Measurements from ENCODE around the gene NYAP1.
A peak's percentile ranks its signal among the peaks of the same experiment; 100 is the strongest.
"Not testable (repeated sequence)": the region's sequence is repeated elsewhere in the genome, so short reads cannot be mapped to it uniquely, and the experiment has no call there.

Gene NYAP1

DNA sequence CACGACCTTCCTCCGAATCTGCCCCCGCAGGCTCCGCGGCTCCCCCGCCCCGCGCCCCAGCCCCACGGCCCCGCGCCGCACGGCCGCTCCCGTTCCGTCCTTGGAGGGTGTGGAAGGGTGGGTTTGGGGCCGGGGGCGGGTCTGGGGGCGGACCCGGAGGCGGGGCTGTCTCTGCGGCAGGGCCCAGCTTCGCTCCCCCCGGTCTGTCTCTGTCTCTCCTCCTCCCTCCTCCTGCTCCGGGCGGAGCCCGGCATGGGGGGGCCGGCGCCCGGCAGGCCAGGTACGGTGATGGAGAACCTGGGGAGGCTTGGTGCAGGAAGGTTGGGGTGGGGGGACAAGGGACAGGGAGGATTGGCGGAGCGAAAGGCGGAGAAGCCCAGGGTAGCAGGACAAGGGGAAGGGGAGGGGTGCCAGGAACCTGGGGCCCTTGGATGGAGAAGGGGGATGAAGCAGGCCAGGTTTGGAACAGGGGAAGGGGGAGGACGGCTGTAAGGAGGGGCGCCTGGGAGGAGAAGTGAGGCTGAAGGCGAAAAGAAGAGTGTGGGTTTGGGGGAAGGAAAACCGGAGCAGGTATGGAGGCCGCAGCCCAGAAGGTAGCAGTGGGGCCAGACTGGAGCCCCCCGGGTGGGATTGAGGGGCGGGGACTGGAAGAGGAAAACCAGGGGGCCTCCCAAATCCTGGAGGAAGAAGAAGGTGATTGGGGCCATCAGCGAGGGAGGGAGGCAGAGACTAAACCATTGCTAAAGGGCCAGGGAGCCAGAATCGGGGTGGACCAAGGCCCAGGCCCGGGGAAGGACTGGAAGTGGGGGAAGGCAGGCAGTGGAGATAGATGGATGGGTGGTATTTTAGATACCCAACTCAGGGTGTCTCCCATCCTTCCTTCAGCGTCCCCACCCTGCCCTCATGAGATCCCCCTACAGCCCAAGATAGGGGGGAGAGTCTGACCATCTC, at the start of gene NYAP1:
NYAP1 (plus strand) TSS at position 206 of the 951 bp plus-strand sequence. CDS start 1,385 bp downstream, outside the sequence.
- peak; percentile 64 for DNase-seq

DNA sequence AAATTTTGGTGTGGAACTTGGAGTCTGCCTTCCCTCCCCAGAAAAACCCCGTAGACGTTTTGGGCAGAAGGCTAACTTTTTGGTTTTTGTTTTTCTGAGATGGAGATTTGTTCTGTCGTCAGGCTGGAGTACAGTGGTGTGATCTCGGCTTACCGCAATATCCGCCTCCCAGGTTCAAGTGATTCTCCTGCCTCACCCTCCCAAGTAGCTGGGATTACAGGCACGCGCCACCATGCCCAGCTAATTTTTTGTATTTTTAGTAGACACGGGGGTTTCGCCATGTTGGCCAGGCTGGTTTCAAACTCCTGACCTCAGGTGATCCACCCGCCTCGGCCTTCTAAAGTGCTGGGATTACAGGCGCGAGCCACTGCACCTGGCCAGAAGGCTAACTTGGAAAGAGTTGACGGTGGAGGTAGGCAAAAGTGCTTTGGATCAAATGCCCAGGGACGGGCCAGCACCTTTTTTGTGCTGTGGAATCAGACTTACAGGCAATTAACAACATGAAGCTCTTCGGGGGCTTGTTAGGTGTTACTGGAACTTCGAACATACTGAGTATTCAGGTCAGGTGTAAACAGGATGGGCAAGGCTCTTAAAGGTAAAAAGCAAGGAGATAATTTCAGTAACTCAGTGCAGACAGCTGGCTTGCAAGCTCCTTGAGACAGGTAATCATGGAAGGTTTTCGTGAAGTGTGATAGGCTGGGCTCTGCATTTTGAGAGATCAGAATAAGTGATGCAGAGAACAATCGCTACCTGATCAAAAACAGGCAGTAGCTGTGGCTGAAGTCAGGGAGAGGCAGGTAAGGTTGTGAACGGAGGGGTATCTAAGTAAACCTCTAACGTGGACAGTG, 49.2 kb upstream of the NYAP1 start:
- no peak for DNase-seq

DNA sequence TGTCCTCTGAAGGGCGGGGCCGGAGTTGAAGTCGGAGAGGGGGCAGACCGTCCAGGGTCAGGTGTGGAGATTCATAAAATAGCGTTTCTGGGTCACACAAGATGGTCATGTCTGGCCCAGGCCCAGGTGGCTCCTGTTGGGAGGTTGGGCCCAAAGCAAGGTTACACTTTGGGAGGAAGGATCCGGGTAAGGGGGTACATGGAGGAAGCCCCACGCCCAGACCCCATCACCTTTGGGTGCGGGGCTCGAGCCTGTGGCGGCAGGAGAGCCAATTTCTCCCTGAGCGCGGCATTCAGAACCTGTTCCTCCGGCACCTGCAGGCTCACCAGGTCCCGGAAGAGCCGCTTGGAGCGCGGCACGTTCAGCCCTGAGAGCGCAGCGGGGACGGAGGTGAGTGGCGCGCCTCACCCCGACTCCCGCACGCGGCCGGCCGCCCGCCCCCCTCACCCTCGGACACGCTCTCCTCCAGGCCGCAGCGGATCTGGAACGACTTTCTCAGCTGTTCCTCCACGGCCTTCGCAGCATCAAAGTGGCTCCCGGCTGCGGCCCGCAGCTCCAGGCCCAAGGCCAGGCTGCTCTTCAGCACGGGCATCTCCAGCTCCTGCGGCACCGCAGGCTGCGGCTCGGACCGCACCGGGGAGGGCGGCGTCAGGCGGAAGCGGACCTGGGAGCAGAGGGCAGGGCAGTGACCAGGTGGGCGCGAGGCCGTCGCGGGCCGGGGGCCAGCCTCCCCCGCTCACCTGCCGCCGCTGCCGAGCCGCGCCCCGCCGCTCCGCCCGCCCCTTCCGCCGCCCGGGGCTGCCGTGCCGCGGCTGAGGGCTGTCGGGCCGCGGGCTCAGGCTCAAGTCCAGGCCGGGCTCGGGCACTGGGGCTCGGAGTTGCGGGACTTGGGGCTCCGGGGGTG, 48.1 kb upstream of the NYAP1 start:
- no peak for DNase-seq

DNA sequence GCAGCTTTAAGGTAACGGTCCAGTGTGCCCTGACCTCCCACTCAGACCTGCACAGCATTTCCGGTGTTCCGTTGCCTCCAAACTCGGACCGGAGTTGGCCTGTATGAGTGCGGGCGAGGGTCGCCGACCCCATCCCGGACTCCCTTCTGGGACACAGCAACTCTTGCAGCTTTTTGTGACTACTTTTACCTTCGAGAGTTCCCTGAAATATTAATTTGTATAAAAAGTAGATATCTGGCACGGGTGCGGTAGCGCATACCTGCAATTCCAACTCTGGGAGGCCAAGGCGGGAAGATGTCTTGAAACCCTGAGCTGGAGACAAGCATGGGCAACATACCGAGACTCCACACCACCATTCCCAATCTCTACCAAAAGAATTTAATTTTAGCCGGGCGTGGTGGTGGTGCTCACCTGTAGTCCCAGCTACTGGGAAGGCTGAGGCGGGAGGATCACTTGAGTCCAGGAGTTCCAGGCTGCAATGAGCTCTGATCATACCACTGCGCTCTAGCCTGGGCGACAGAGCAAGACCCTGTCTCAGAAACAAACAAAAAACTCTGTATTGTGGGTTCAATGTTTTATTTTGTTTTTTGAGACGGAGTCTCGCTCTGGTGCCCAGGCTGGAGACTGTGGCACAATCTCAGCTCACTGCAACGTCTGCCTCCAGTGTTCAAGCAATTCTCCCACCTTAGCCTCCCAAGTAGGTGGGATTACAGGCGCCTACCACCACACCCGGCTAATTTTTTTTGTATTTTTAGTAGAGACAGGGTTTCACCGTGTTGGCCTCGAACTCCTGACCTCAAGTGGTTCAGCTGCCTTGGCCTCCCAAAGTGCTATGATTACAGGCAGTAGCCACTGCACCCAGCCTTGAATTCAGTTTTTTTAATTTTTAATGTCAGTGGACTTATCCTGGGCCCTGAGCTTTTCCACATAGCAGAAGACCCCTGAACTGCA, 46.3 kb upstream of the NYAP1 start:
- no peak for DNase-seq

DNA sequence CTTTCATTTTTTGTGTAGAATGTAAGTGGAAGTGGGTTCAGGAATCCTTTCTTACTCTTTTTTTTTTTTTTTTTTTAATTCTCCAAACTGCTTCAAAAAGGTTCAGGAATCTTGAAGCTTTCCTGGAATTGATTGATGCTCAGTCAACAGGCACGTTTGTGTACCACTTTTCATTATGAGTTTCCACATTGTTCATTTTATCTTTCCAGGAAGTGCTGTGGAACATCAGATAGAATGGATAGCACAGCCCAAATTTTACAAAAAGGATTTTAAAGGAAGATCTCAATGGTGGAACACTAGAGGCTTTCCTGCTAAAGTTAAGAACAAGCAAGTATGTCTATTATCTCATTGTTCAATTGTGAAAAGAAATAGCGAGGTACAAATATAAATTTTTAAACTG, 45.6 kb upstream of the NYAP1 start:
- no peak for DNase-seq

DNA sequence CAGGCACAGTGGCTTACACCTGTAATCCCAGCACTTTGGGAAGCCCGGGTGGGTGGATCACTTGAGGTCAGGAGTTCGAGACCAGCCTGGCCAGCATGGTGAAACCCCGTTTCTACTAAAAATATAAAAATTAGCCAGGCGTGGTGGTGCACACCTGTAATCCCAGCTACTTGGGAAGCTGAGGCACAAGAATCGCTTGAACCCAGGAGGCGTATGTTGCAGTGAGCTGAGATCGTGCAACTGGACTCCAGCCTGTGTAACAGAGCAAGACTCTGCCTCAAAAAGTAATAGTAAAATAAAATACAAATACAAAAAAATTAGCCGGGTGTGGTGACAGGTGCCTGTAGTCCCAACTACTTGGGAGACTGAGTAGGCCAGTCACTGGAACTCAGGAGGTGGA, 45.0 kb upstream of the NYAP1 start:
- not testable (repeated sequence) for DNase-seq

DNA sequence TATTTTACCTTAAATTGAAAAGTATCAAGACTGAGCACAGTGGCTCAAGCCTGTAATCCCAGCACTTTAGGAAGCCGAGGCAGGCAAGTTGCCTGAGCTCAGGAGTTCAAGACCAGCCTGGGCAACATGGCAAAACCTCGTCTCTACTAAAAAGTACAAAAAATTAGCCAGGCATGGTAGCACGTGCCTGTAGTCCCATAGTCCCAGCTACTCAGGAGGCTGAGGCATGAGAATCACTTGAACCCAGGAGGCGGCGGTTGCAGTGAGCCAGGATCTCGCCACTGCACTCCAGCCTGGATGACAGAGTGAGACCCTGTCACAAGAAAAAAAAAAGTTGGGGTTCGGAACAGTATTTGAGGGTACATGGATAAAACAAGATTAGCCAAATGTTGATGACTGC, 44.5 kb upstream of the NYAP1 start:
- DNase-seq, result not testable (repeated sequence)

DNA sequence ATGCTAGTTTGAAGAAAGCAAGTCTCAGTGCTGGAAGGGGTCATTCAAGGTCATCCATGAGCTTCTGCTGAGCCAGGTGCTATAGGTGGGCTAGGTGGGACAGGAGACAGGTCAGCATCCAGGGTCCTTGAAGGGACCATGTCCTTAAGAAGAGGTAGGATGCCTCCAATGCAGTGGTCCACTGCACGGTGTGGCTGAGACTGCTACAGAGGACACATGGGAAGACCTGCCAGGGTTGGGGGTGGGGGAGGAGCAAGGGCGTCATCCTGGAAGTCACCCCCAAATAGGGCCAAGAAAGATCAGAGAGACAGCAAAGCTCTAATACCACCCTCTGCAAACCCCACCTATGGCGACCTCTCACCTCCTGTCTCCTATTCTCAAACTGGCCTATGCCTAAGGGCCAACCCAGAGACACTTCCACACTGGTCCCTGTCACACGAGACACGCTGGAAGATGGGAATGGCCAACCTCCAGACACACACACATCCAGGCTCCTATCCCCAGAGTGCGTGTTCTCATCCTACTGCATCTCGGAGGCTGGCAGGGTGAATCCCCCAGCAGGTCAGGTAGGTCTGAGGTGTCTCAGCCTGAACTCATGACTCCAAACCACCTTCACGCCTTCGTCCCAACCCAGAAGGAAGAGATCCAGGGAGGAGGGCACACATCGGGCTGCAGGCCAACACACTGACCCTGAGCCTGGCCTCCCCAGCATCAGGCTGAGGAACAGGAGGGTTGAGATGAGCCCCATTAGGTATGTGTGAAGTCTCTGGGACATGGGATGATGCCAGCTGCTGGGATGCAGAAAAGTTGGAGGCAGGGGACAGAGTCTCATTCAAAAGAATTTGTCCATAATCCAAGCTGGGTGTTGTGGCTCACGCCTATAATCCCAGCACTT, 41.8 kb upstream of the NYAP1 start:
- no peak for DNase-seq

DNA sequence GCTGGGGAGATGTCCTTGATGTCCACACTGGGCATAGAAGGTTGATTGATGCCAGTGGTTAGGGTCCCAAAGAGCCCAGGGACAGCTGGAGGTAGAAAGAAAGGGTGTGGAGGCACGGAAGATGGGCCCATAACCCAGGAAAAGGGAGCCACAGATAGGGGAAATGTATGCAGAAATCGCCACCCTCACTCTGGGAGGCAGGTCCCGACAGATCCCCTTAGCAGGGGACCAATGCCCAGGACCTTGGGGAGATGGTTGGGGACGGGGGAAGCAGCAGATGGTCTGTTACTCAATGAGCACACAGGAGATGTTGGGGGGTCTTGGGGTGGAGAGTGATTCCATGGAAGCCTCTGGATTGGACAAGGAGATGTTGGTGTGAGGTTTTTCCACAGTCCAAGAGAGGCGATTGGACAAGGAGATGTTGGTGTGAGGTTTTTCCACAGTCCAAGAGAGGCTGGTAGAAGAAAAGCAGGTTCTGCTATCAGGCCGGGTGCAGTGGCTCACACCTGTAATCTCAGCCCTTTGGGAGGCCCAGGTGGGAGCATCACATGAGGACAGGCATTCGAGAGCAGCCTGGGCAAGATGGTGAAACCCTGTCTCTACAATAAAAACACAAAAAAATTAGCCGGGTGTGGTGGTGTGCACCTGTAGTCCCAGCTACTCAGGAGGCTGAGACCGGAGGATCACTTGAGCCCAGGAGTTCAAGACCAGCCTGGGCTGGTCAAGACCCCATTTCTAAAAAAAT, 40.5 kb upstream of the NYAP1 start:
- no peak for DNase-seq

DNA sequence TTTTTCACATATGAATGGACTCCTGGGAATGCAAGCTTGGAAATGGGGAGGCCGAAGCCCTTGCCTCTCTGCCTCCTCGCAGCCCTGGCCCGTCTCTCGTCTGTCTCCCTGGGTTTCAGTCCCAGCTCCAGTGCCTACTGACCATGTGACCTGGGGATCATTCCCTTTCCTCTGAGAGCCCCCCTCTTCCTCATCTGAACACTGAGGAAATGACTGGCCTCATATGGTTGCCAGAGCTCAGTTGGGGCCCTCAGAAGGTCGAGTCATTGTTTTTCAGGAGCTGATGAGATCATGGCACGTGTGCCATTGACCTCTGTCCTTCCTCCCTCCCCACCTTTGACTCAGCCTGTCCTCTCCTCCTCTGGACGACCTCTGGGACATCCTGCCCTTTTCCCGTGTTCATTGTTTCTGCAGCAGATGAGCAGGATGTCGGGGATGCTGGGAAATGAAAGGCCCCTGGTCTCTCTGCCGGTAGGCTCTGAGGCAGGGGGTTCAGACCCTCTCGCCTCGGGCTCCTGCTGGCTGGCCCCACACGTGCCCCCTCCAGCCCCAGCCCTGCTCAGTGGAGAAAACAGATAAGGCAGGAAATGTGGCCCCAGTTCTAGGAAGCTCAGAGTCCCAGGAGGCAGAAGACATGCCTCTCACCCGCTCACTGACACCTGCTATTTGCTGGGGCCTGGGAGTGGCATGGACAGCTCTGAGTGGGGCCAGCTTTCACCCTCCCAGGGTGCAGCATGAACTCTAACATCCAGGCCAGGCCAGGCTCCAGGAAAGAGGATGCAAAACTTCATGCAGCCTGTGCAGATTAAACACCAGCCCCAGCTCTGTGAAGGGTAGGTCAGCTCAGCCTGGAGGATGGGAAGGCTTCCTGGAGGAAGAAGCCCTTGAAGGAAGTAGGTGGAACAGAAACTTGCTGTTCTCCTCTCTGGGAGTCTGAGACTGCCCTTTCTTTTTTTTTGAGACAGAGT, 39.1 kb upstream of the NYAP1 start:
- DNase-seq, result no peak

DNA sequence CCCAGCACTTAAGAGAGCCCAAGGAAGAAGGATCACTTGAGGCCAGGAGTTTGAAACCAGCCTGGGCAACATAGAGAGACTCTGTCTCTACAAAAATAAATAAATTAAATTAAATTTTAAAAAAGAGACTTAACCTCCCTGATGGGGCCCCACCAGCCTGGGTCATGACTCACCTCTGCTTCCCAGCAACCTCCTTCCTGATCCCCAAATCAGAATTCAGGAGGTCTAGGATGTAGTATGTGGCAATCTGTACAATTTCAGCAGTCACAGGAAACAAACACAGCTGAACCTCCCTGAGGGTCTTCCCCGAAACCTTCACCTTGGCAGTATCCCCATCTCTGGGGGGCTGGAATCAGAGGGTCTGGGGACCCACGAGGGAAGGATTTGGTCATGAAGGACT, 37.7 kb upstream of the NYAP1 start:
- no peak for DNase-seq

DNA sequence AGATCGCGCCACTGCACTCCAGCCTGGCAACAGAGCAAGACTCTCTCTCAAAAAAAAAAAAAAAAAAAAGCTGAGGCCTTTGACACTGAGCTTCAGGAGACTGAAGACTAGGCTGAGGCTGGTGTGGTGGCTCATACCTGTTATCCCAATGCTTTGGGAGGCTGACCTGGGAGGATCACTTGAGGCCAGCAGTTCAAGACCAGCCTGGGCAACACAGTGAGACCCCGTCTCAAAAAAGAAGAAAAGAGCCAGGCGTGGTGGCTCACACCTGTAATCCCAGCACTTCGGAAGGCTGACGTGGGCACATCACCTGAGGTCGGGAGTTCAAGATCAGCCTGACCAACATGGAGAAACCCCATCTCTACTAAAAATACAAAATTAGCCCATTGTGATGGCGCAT, 36.4 kb upstream of the NYAP1 start:
- not testable (repeated sequence) for DNase-seq

DNA sequence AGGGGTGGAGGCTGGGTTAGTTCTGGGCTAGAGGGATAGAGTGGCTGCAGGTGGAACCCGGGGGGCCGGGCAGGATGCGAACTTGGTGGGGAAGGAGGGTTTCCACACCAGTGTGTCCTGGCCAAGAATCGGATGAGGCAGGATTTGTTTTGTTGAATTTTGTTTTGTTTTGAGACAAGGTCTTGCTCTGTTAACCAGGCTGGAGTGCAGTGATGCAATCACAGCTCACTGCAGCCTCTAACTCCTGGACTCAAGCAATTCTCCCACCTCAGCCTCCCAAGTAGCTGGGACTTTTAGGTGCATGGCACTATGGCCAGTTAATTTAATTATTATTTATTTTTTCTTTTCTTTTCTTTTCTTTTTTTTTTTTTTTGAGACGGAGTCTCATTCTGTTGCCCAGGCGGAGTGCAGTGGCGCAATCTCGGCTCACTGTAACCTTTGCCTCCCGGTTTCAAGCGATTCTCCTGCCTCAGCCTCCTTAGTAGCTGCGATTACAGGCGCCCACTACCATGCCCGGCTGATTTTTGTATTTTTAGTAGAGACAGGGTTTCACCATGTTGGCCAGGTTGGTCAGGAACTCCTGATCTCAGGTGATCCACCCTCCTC, 34.4 kb upstream of the NYAP1 start:
- no peak for DNase-seq

DNA sequence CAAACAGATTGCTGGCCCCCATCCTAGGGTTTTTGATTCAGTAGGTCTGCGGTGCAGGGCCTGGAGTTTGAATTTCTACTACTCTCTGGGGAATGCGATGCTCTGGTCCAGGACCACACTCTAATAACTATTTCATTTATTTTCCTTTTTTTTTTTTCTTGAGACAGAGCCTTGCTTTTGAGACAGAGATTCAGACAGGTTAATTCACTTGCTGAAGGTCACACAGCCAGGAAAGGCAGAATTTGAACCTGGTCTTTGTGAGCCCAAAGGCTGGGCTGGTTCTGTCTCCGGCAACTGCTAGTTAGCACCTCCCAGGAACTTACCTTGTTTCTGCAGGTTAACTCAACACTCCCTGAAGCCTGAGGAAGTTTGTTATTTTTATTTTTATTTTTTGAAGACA, 31.2 kb upstream of the NYAP1 start:
- no peak for DNase-seq

DNA sequence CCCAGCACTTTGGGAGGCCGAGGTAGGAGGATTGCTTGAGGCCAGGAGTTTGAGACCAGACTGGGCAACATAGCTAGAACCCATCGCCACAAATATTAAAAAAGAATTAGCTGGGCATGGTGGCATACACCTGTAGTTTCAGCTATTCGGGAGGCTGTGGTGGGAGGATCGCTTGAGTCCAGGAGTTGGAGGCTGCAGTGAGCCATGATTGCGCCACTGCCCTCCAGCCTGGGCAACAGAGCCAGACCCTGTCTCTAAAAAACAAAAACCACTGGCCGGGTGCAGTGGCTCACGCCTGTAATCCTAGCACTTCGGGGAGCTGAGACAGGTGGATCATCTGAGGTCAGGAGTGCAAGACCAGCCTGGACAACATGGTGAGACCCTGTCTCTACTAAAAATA, 29.9 kb upstream of the NYAP1 start:
- DNase-seq, result not testable (repeated sequence)

DNA sequence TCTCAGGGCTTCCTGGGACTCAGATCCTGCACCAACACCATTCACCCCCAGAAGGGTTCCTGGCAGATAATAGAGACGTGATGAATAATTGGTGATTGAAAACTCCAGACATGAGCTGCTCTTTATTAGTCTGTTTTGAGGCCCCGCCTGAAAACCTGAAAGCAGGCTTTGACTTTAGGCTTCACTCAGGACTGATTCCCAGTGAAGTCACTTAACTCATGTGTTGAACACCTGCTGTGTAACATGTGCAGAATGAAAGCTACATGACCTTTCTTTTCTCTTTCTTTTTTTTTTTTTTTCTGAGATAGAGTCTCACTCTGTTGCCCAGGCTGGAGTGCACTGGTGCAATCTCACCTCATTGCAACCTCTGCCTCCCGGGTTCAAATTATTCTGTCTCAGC, 28.5 kb upstream of the NYAP1 start:
- DNase-seq, result no peak

DNA sequence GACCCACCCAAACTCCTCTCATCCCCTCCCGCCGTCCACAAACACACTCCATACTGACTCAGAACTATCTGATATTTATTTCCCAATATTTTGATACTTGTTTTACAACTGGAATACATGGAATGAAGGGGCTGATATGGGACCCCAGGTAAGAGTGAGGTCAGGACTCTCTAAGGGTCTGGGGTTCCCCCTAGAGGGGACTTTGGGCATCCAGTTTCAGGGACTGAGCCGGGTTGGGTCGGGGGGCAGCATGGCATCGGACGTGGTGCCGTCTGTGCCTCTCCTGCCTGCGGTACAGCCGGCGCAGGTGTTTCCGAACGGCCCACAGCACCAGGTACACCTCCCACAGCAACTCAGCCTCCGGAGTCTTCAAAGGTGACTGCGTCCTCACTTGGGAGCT, 27.2 kb upstream of the NYAP1 start:
- no peak for DNase-seq

DNA sequence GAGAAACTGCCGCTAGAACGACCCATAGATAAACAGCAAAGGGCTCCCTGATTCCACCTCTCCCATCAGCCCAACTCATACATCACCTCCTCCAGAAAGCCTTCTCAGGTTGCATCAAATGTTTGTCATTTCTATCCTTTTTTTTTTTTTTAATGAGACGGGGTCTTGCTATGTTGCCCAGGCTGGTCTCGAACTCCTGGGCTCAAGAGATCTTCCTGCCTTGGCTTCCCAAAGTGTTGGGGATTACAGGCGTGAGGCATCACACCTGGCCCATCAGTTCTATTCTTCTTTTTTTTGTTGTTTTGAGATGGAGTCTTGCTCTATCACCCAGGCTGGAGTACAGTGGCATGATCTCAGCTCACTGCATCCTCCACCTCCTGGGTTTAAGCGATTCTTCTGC, 26.7 kb upstream of the NYAP1 start:
- DNase-seq, result no peak
